ENCODE results near the gene EYS.

- TF ChIP-seq ZSCAN20 (CRISPR knock-in tag; IDR thresholded peaks at IDR 0.05) (no peak), CTCF (IDR thresholded peaks at IDR 0.05) (no peak), CEBPB (IDR thresholded peaks at IDR 0.05) (no peak), PHF8 (IDR thresholded peaks at IDR 0.05; ENCODE audit: borderline replicate concordance, low read depth) (no peak), POLR2A (IDR thresholded peaks at IDR 0.05; ENCODE audit: low read length) (no peak), ZFP36 (IDR thresholded peaks at IDR 0.05; ENCODE audit: borderline replicate concordance, partially characterized antibody) (no peak), ESRRA (IDR thresholded peaks at IDR 0.05; ENCODE audit: borderline replicate concordance, low read length) (no peak)
These were observed 594.6 kb downstream of the EYS start for GRCh38 chr6:65112435-65112834.

Data from A549 (cell line).